Muscle of leg (tissue), 11 donors: ENCODE results near the gene OSBPL8. TPM values are rescaled to one million over a fixed set of nuclear protein-coding genes. Genes with fewer than 3 reads are reported as not detected.

Source experiments
- DNase-seq: peaks from one replicate; pipeline ENCODE4 v3.0.0; 2013
- H3K27ac ChIP-seq: one replicate; pipeline ENCODE4 v1.5.1; 2013; ENCODE audit warnings: mild to moderate bottlenecking, low read length, control low read depth
- H3K27me3 ChIP-seq: one replicate; pipeline ENCODE4 v1.6.1; 2013; ENCODE audit warnings: low read length; ENCODE audit not compliant: control insufficient read depth, insufficient read depth
- H3K36me3 ChIP-seq: one replicate; pipeline ENCODE4 v1.6.1; 2013; ENCODE audit warnings: low read length; ENCODE audit not compliant: control insufficient read depth, insufficient read depth
- H3K4me1 ChIP-seq: one replicate; pipeline ENCODE4 v1.6.1; 2013; ENCODE audit warnings: low read length; ENCODE audit not compliant: control insufficient read depth, insufficient read depth
- H3K4me3 ChIP-seq: one replicate; pipeline ENCODE4 v1.5.1; 2013; ENCODE audit warnings: low read length, control low read depth
- H3K9me3 ChIP-seq: replicated peaks from 2 replicates; pipeline ENCODE4 v1.6.1; 2013; ENCODE audit warnings: low read depth, low read length; ENCODE audit not compliant: control insufficient read depth
- WGBS: methylation state at CpG from one replicate; pipeline ENCODE4 v1.1.5; 2013; ENCODE audit warnings: missing lambda C conversion rate; ENCODE audit not compliant: insufficient coverage; 5-methylcytosine and 5-hydroxymethylcytosine counted together
- polyA plus RNA-seq, 8 donors: library from polyadenylated mRNA; unstranded; fragments of 120-200 nt; gene quantifications; one replicate each; pipeline versions ENCODE4 v1.2.1 to v1.2.3, GENCODE V29; 2013; ENCODE audit warnings: inconsistent platforms in 1 of 8, low replicate concordance in 1 of 8; ENCODE audit not compliant: insufficient read length in 8 of 8, insufficient read depth in 1 of 8
- total RNA-seq: library from RNA; stranded (reverse); fragments of 120-200 nt; gene quantifications from one replicate; pipeline ENCODE4 v1.2.4, GENCODE V29; 2013

Gene OSBPL8
- total and polyA plus RNA-seq, 9 donors, result 14.5 to 36.4 (median 26.2) TPM

DNA sequence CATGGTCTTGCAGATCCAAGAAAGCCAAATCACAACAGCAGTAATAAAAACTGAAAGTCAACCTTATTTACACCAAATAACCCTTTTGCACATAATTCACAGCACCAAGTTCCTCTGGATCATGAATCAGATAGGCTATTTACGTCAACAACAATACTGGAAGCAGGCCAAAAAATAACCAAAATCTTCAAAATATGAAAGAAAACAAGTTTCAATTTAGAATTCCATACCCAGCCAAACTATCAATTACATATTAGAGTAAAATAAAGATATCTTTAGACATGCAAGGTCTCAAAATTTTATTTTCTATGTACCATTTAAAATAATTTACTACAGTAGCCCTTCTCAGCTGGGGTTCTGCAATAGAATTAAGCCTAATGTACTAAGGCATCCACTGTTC lies 134.6 kb downstream of the OSBPL8 start:
- no peaks in the 10 kb centered on the region for H3K4me1 ChIP-seq

GRCh38 chr12:76422543-76423438 lies 136.8 kb downstream of the OSBPL8 start:
- Histone ChIP-seq H3K36me3 (no peaks in the 10 kb centered on the region), H3K4me3 (no peak overlapping the region), H3K27me3 (no peaks in the 10 kb centered on the region), H3K4me1 (no peaks in the 10 kb centered on the region), H3K9me3 (peaks cover 15% of the 10 kb centered on the region), H3K27ac (no peak overlapping the region)
- WGBS, result no CpG with 5 or more reads among the region's 9 CpGs
- DNase-seq, result no peak

More for the DNA sequence above, 134.6 kb downstream of the OSBPL8 start:
- no CpG with 5 or more reads among the region's 1 CpG for WGBS
- no peak overlapping the region for H3K27ac ChIP-seq
- peaks cover 15% of the 10 kb centered on the region for H3K9me3 ChIP-seq
- H3K4me3 ChIP-seq, result no peak overlapping the region
- no peaks in the 10 kb centered on the region for H3K27me3 ChIP-seq
- no peaks in the 10 kb centered on the region for H3K36me3 ChIP-seq
- no peak for DNase-seq

- no peaks in the 10 kb centered on the region for H3K4me1 ChIP-seq
- WGBS, result no CpG with 5 or more reads among the region's 2 CpGs
- no peak overlapping the region for H3K4me3 ChIP-seq
- peaks cover 15% of the 10 kb centered on the region for H3K9me3 ChIP-seq
- no peaks in the 10 kb centered on the region for H3K27me3 ChIP-seq
- H3K27ac ChIP-seq, result no peak overlapping the region
- DNase-seq, result no peak
- no peaks in the 10 kb centered on the region for H3K36me3 ChIP-seq
These were observed 137.4 kb downstream of the OSBPL8 start for GRCh38 chr12:76422154-76422542.

- no peak for DNase-seq
- Histone ChIP-seq H3K27me3 (no peaks in the 10 kb centered on the region), H3K36me3 (no peaks in the 10 kb centered on the region), H3K4me3 (no peak overlapping the region), H3K9me3 (peaks cover 13% of the 10 kb centered on the region), H3K27ac (no peak overlapping the region), H3K4me1 (no peaks in the 10 kb centered on the region)
- WGBS, result no CpG with 5 or more reads among the region's 2 CpGs
These were observed 138.5 kb downstream of the OSBPL8 start for GRCh38 chr12:76421046-76421445.

DNA sequence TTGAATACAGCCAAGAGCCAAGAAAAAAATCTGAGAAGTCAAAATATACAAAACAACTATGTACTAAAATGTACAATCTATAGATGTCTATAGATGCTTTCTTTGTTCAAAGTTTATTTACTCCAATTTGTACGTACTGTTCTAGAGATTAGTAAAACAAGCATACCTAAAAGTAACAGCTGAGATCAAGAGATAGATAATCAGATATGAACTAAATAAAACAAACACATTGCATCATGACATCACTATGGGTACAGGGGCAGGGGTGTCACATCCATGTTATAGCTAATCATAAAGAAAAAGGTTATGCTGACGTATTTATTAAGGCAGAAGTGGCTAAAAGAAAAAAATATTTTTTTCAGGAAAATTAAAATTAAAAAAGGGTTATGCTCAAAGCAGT lies 139.3 kb downstream of the OSBPL8 start:
- H3K9me3 ChIP-seq, result peaks cover 6% of the 10 kb centered on the region
- no peak overlapping the region for H3K4me3 ChIP-seq
- DNase-seq, result no peak
- no peak overlapping the region for H3K27ac ChIP-seq
- H3K27me3 ChIP-seq, result no peaks in the 10 kb centered on the region
- no peaks in the 10 kb centered on the region for H3K4me1 ChIP-seq
- no CpG with 5 or more reads among the region's 2 CpGs for WGBS
- no peaks in the 10 kb centered on the region for H3K36me3 ChIP-seq

DNA sequence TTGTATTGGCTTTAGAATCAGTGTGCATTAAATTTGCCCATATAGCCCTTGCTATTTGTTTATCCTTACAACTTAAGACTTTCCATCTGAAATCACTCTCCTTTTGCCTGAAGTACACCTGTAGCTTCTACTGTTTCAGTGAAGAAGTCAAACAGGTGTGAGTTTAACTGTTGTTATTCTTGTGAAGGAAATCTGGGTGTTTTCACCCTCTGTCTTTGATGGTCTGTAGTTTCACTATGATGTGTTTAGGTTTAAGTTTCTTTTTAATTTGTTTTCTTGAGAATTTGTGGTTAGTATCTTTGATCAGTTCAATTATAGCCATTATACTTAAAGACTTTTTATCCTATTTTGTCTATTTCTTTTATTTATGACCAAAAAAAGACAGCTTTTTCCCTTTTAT lies 142.5 kb downstream of the OSBPL8 start:
- Histone ChIP-seq H3K4me1 (no peaks in the 10 kb centered on the region), H3K36me3 (no peaks in the 10 kb centered on the region), H3K9me3 (no peaks in the 10 kb centered on the region), H3K27ac (no peak overlapping the region), H3K4me3 (no peak overlapping the region), H3K27me3 (no peaks in the 10 kb centered on the region)
- no peak for DNase-seq

DNA sequence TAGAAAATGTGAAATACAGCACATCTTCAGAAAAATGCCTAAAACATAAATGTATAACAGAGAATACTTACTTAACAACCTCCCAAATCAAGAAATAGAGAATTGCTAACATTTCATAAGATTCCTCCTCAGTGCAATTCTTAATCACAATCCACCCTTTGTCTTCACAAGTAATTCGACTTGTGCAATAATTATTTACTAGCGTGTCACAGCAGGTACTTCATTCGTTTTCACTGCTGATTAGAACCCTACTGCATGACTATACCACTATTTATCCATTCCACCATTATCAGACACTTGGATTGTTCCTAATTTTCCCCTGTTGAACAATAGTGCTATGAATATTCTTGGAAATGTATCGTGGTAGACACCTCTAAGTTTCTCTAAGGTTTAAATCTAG lies 146.4 kb downstream of the OSBPL8 start:
- WGBS, result 90% methylated on average over 3 of the region's 4 CpGs
- Histone ChIP-seq H3K36me3 (no peaks in the 10 kb centered on the region), H3K27me3 (no peaks in the 10 kb centered on the region), H3K4me3 (no peak overlapping the region), H3K27ac (no peak overlapping the region), H3K9me3 (no peaks in the 10 kb centered on the region), H3K4me1 (no peaks in the 10 kb centered on the region)
- DNase-seq, result no peak

DNA sequence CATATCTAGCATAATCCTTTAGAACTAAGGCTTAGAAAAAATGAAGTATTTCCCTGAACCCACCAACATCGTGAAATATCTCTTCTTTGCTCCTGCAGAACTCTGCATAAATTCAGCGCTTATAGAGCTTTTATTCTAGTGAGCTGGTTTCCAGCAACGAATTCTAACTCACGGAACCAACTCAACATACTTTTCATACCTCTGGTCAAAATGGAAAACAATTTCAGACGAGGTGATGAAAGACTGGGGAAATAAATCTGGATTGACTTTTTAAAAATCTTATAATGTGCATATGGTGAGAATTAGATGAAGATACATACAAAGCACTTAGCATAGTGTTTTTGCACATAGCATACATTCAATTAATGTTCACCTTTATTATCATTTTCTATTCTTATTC lies 148.8 kb downstream of the OSBPL8 start:
- H3K27me3 ChIP-seq, result no peaks in the 10 kb centered on the region
- no peaks in the 10 kb centered on the region for H3K9me3 ChIP-seq
- DNase-seq, result no peak
- WGBS, result no CpG with 5 or more reads among the region's 5 CpGs
- no peaks in the 10 kb centered on the region for H3K36me3 ChIP-seq
- no peaks in the 10 kb centered on the region for H3K4me1 ChIP-seq
- no peak overlapping the region for H3K27ac ChIP-seq
- H3K4me3 ChIP-seq, result no peak overlapping the region

DNA sequence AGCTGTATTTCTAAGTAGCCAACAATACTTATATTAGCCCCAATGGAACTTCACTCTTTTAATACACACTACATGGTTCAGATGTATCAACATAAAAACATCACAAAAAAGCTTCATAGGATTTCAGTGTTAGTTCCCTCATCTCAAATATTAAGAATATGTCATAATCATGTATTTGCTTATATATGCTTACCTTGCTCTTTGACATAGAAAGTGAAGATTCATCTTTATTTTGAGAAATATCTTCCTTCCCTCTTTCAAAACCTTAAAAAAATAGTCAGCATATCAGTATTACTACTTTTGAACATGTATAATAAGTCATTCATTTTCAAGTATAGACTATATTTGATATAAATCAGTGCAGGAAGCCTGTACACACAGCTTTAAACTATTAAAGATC lies 149.2 kb downstream of the OSBPL8 start:
- H3K27ac ChIP-seq, result no peak overlapping the region
- H3K9me3 ChIP-seq, result no peaks in the 10 kb centered on the region
- no peak overlapping the region for H3K4me3 ChIP-seq
- no peak for DNase-seq
- H3K36me3 ChIP-seq, result no peaks in the 10 kb centered on the region
- no peaks in the 10 kb centered on the region for H3K4me1 ChIP-seq
- H3K27me3 ChIP-seq, result no peaks in the 10 kb centered on the region

- no peak overlapping the region for H3K4me3 ChIP-seq
- no peaks in the 10 kb centered on the region for H3K27me3 ChIP-seq
- no peak for DNase-seq
- H3K9me3 ChIP-seq, result no peaks in the 10 kb centered on the region
- no peaks in the 10 kb centered on the region for H3K36me3 ChIP-seq
- no peak overlapping the region for H3K27ac ChIP-seq
- no CpG with 5 or more reads among the region's 1 CpG for WGBS
- H3K4me1 ChIP-seq, result no peaks in the 10 kb centered on the region
These were observed 150.5 kb downstream of the OSBPL8 start for GRCh38 chr12:76409074-76409473.

DNA sequence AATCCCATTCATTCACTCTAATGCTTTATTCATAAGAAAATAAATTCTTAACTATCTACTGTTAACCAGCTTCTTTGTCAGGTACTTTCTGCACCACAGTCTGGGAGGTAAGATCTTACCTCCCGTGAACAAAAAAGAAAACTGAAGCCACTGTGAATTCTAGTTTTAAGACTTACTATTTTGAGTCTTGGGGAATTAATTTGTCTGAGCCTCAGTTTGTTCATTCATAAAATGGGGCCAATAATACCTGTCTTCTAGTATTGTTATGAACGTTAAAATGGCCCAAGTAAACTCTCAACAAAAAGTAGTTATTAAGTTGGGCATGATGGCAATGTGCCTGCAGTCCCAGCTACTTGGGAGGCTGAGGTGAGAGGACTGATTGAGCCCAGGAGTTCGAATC lies 151.9 kb downstream of the OSBPL8 start:
- Histone ChIP-seq H3K4me3 (no peak overlapping the region), H3K36me3 (no peaks in the 10 kb centered on the region), H3K27ac (no peak overlapping the region), H3K9me3 (no peaks in the 10 kb centered on the region), H3K4me1 (no peaks in the 10 kb centered on the region), H3K27me3 (no peaks in the 10 kb centered on the region)
- no peak for DNase-seq
- WGBS, result 100% methylated on average over 2 of the region's 3 CpGs
